HG02885 (cell line): ENCODE measurements around the gene SELPLG.
"Not testable (repeated sequence)": the region's sequence is repeated elsewhere in the genome, so short reads cannot be mapped to it uniquely, and the experiment has no call there.

Experiments
- ATAC-seq: cut with Tn5 transposase; IDR thresholded peaks from one replicate; pipeline ENCODE4 v1.9.1; 2021; ENCODE audit warnings: mild to moderate bottlenecking; ENCODE audit not compliant: unreplicated experiment, poor library complexity

Gene SELPLG

DNA sequence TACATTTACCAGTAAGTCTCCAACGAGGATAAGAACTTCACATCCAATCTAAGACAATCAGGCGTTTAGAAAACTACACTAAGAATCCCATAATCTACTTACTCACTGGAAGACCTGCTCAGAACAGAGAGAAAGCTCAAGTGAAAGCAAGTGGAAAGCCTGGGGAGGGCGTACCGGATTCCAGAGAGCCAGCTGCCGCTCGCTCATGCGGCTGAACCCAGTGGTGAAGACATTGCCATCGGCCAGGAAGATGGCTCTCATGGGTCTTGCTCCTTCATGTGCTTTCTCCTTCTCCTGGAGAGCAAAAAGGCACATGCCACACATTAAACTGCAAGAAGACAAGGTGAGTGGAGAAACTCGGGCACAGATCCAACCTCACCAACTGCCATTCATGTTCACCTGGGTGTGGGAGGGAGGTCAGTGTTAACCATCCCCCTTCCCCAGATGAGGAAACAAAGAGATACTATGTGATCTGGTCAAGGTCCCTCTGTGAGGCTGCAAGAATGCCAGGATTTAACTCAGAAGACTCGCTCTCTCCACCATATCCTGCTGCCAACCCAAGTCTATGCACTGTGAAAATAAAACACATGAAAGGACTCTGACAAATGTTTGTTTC lies 23.5 kb upstream of the SELPLG start:
- no peak for ATAC-seq

DNA sequence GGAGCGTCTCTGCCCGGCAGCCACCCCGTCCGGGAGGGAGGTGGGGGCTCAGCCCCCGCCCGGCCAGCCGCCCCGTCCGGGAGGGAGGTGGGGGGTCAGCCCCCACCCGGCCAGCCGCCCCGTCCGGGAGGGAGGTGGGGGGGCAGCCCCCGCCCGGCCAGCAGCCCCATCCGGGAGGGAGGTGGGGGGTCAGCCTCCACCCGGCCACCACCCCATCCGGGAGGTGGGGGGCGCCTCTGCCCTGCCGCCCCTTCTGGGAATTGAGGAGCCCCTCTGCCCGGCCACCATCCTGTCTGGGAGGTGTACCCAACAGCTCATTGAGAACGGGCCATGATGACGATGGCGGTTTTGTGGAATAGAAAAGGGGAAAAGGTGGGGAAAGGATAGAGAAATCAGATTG lies 22.6 kb upstream of the SELPLG start:
- ATAC-seq, result not testable (repeated sequence)

DNA sequence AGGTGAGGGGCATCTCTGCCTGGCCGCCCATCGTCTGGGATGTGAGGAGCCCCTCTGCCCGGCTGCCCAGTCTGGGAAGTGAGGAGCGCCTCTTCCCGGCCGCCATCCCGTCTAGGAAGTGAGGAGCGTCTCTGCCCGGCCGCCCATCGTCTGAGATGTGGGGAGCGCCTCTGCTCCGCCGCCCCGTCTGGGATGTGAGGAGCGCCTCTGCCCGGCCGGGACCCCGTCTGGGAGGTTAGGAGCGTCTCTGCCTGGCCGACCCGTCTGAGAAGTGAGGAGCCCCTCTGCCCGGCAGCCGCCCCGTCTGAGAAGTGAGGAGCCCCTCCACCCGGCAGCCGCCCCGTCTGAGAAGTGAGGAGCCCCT lies 22.1 kb upstream of the SELPLG start:
- ATAC-seq, result not testable (repeated sequence)

DNA sequence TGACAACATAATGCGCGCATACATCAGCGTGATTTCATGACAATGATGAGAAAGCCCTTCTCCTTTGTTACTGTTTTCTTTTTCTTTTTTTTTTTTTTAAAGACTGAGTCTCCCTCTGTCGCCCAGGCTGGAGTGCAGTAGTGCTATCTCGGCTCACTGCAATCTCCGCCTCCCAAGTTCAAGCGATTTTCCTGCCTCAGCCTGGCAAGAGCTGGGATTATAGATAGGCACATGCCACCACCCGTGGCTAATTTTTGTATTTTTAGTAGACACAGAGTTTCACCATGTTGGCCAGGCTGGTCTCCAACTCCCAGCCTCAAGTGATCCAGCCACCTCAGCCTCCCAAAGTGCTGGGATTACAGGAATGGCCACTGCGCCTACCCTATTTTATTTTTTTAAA lies 20.9 kb upstream of the SELPLG start:
- ATAC-seq, result not testable (repeated sequence)

DNA sequence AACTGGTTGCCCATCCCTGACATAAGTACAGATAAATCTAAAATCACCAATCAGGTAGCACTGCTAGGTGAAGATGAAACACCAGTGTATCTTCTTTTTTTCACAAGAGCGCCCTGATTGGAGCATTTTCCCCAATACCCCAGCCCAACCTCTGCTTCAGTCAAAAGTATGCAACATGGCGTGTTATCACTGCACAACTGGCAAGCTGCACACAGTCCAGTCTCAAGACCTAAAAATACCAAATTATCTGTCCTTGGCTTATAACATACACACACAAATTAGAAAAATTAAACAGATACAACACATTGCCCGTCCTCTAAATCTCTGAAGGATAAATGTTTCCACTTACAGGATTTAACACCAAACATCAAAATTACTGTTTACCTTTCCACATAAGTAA lies 20.2 kb upstream of the SELPLG start:
- ATAC-seq, result no peak

DNA sequence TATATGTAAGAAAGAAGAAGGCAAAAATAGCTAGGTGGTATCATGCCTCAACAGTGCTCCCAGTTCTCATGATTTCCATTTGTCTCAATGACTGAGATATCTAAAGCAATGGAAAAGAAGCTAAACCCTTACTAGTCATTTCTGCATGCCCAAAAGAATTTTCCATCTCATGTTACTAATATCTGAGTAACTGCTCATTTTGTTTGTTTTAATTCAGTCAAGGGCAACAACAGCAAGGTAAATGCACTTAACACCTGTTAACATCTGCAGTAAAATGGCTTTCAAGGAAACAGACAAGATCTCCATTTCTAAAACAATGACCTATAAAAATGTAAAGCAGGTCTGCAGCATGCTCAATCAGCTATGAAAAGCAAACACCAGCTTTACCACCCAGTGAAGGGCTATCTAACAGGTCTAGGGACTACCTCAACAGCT lies 19.4 kb upstream of the SELPLG start:
- no peak for ATAC-seq

DNA sequence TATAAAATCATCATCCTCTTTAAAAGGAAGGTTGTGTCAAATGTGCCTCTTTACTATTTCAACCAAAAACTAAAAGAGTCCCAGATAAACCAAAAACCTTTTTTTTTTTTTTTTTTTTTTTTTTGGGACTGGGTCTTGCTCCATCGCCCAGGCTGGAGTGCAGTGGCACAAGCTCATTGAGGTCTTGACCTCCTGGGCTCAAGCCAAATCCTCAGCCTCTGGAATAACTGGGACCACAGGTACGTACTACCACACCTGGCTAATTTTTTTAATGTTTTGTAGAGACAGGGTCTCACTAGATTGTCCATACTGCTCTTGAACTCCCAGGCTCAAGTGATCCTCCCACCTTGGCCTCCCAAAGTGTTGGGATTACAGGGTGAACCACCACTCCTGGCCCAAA lies 16.4 kb upstream of the SELPLG start:
- ATAC-seq, result no peak

DNA sequence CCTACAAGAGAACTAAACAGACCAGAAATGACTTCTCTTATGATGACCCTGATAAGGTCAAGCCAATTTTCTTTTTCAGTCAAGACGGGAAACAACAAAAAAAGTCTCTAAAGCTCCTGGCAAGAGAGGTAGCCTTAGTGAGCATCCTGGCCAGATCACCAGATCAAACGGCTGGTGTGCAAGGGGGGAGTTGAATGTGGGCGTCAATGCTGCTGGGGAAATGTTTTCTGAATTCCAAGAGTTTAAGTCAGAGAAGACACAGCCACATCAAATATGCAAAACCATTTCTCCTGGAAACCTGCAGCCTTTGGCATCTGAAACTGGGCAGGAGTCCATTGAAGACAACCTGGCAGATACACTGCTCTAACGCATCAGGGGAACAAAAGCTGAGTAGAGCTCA lies 16.0 kb upstream of the SELPLG start:
- no peak for ATAC-seq

DNA sequence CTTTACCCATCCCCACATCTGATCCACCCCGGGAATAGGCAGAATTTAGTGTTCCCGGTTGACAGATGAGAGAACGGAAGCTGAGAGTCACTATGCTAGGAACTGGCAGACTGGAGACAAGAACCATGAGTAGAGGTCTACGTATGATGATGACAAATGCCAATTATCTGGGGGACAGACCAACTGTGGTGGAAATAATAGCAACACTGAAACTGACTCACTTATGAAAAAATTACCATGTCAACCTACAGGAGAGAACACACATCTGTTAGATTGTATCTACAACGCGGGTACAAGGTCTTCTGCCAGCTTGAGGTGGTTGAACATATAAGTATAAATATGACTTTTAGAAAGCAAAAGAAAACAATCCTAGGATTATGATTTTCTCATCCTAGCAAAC lies 15.4 kb upstream of the SELPLG start:
- ATAC-seq, result no peak

DNA sequence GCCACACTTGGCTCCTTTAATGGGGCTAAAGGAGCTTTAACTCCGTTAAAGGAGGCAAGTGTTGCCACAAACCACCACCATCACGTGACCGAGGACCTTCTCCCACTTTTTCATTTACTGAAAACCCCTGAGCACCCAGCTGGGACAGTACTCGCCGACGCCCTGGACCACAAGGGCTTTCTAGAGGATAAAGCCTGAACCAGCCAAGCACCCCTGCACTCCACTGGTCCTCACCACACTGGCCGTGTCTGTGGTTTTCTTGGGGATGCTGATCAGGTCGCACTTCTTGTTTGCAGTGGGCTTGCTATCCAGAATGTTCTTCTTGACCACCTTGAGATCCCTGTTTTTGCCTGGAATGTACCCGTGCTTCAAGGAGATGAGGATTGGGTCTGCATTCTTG lies 14.7 kb upstream of the SELPLG start:
- ATAC-seq, result no peak

DNA sequence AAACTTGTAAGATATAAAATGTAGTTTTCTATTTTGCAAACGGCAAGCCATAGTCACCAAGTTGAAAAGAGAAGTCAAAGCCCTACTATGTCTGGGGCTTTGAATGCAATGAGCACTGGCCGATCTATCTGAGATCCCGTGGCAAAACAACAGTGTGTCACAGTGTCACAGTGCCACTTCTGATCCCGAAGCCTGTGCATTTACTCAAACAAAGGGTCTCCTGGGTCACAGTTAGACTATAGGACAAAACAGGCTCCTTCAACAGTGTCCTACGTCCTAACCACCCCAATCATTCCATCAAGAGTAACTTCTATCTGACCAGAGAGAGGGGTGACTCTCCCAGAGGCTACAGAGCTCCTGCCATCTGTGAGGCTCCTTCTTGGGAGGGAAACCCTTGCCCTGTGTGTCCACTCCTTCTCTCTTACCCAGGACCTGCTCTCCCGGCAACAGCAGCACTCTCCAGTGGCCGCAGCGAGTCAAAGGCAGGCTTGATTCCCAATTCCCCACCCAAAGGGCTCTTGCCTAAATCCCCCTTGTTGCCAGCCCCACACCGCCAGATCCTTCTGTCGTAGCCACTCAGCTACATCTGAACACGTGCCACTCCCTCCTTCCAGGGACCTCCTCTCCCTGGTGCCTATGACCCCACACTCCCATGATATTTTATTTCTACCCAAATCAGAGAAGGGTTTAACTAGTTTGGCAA lies 14.0 kb upstream of the SELPLG start:
- ATAC-seq, result no peak

DNA sequence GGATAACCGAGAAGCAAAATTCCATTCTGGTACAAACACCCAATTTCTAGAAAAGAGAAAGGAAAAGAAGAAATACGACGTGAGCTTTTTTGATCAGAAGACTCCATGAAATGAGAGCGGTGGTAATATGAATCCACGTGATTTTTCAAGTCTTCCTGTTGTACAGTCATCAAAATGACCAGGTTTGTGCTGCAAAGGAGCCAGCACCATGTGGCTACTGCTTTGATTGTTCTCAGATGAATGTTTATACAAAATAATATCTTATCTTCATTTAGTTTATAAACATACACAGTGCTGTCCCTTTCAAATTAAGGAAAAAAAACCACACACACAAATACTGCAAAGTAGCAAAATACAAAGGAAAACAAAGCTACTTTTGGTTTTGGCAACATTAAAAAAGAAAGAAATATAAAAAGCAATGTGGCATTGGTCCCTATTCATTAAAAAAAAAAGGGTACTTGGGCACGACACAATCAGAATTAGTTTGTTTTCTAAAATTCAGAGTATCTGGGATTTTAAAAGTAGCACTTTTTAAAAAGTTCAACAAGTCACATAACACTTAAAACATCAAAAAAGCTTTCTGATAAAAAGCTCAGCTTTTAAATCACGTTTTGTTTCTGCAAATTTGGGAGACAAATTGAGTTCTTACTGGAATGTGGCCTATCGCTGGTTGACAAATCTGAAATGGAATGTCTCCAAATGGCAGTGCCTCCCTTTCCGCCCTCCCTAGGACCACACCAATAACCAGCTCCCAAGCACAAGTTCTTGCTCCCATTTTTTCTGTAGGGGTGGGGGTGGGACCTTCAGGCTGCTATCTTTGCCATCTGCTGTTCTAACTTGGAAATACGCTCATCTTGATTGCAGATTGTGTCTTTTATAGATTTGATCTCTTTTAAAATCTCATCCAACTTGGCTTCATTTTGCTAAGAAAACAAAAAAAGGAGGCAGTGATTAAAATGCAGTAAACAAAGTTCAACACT lies 13.2 kb upstream of the SELPLG start:
- no peak for ATAC-seq

DNA sequence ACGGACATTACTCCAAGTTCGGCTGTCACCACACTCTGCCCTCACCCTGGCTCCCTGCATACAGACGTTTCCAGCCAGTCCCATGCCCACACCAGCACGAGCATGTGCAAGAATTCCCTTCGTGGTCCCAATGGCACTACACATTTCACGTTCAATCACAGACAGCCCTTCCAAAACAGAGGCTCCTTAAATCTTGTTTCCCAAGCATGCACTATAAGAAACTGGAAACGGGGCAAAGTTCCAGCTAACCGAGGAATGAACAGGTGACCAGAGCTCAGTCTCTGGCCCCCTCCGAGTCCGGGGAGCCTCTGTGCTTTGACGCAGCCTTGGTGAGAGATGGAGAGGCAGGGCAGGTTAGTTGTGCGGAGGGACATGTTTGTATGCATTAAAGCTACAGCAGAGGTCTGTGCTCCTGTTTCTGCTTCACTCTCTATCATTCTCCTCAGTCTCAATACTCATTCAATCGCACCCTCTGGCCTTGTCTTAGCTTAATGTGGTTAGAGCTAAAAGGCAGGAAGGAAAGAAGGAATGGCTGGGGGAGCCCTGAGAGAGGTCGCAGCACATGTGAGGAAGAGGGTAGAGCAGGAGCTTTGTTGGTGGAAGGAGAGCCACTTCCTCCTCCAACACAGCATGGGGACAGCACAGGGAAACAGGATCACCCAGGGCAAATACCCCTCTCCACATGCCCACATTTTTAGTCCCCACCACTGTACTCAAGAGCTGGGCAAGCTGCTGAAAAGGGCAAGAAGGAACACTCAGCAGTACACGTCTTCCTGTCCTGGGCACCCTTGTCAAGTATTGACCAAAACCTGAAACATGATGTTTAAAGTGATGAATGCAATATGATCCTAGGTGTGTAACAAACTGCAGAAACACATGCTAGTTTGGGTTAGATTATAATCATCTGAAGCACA lies 12.2 kb upstream of the SELPLG start:
- no peak for ATAC-seq

DNA sequence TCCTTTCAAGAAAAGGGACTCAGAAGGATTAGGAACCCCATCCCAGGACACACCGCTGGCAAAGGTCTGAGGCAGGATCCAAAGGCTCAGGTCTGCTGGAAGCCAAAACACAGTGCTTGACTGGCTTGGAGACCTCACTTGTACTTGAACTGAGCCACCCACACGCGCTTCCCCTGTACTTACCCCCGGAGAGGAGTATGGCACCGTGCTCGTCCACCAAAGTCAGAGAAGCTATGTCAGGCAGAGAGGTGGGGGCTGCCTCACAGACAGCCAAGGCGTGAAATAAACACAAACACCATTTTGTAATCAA lies 11.1 kb upstream of the SELPLG start:
- ATAC-seq, result no peak

DNA sequence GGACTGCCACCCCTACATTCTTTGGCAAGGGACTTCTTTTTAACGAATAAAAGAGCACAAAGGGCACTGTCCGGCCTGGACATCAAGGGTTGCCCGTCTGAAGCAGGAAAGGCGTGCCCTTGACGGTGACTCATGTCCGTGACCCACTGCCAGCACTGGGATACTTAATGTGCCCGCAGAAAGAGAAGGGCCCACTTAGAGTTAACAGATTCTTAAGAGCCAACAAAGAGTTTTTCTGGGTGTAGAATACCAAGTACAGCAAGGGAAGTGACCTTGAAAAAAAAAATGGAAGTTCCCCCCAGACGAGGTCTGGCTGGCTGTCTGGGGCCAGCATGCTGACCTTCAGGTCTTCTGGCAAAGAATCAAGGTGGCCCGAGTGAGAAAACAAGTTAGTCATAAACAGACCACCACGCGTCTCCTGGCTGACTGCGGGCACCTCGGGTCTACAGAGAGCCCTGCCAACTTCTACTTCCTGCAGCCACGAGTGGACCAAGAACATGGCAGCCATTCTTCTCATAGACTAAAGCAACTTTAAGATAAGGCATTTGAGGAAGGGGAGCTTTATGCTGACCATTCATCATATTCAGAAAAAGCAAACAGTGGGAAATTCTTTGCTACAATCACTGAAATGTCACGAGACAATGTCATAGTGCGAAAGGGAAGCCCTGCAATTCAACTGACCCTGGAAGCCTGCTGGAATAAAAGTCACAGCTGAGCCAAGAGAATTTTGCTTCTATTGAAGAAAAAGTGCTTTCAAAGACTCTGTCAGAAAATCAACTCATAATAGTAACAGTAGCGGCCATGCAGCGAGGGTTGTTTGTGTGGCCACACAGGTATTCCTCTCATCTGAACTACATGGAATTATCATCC lies 10.5 kb upstream of the SELPLG start:
- no peak for ATAC-seq

DNA sequence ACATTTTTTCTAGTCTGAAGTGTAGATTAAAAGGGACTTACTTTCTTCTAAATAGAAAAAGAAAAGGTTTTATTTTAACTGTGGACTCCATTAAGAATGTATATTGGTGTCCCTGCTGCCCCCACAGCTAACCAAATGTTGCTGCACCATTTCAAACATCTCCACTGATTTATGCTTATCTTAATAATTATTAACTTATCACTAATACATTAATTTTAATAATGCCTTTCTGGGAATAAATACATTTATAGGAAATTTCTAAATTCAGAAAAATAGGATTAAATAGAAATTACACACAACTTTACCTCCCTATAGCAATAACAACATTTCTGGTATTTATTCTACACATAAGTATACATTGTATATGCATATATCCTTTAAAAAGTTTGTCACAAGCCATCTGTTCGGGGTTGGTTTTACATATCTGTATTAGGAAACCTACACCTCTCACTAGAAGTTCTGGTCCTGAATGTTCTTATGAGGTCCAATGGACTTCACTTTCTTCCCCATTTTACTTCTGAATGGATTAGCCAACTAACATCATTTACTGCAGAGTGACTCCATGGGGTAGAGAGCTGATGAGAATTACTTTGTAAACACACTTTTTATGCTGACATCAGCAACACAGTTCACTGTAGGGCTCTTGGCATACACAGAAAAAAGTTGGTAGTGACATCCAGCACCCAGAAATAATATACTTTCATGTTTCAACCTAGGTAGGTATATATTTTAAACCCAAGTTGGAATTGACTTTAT lies 9.4 kb upstream of the SELPLG start:
- ATAC-seq, result no peak

DNA sequence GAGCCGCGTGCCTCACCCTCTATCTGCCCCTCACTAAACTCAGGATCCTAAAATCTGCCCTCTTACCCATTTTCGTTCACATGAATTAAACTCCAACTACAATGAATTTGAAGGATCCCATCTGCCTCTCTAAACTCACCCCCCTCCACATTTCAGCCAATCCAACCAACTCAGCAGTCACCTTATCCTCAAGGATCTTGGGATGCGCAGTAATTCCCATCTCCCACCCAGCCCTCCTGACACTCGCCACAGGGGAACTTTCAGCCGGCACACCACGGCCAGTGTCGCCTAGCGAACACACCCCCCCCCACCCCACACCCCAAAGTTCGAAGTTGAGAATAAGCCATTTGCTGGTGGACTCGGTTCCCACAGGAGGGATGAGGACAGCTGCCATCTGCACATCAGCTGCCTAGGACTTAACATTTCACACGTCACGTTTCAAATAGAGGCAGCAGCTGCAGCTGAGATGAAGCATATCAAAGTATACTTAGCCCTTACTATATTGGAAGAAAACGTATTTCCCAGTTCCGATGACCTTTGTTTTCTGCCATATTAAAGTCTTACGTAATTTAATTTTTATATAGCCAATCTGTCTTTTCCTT lies 8.7 kb upstream of the SELPLG start:
- ATAC-seq, result no peak
